Endothelial cell of hepatic sinusoid (primary cell): ENCODE measurements around the gene WWTR1.

Source experiments
- in situ Hi-C: cut with HindIII; loops from 2 replicates; pipeline ENCODE4 v1.10.0; 2017; ENCODE audit warnings: low sequenced_read_pairs

WWTR1 gene

GRCh38 chr3:149657926-149658743, at the start of gene WWTR1:
Gene WWTR1 (minus strand): TSS chr3:149658025. CDS start chr3:149657306, 719 bp downstream.
- in situ Hi-C loops = no loop called here

DNA sequence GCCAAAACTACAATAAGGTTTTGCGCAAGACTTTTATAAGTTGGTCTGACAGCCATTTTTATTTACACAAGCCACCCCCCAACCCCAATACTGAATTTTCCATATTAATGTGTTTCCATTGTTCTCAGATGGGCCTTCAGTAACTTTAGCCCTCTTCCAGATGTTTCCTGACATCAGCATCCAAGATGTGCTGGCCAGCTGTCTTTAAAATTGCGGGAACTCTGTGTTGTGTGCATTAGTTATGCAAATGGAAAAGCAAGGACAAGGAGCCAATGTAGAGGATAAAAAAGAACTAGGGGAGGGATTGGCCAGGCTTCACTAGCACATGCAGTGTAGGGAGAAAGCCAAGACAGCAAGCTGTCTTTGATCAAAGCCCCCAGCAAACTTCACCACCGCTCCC, 49.1 kb upstream of the WWTR1 start:
- in situ Hi-C loops = no loop called here

DNA sequence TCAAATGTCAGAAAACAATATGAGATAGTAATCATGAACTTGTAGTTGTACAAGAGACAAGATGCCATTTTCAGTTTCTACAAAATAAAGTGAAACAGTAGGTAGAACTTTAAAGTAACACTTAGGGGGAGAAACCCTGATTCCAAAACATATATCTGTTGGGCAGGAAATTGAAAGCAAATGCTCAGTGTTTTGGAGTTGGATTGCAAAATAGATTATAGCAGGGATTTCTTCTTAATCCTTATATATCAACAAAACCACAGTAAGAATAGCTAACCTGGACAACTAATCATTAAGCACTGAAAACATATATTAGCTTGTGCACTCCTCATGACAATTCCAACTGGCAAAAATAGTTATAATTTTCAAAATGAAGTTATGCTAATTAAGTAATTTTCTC, 47.6 kb upstream of the WWTR1 start:
- in situ Hi-C loops = no loop called here

- in situ Hi-C loops = no loop called here
These were observed 45.6 kb upstream of the WWTR1 start for GRCh38 chr3:149703466-149703865.

GRCh38 chr3:149702691-149703441, 45.0 kb upstream of the WWTR1 start:
- in situ Hi-C loops = no loop called here

GRCh38 chr3:149701977-149702350, 44.1 kb upstream of the WWTR1 start:
- in situ Hi-C loops = no loop called here

GRCh38 chr3:149701206-149701976, 43.6 kb upstream of the WWTR1 start:
- in situ Hi-C loops = no loop called here

- in situ Hi-C loops = no loop called here
These were observed 30.4 kb upstream of the WWTR1 start for GRCh38 chr3:149688122-149688757.

DNA sequence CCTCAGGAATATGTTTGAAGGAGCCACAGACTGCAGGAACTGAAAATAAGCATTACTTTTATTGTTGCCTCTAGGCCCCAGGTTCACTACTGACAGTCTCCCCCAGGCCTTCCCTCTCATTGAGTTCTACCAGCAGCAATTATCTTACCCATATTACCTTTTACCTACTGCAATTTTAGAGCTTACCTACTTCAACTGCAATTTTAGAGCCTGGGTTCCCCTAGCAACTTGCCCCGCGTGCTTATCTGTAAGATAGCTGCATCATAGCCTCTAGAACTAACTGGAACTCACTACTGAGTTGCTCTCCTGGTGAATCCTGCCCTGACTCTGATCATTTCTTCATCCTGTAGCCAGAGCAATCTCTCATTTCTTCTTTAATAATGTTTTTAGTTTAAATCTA, 29.2 kb upstream of the WWTR1 start:
- in situ Hi-C loops = no loop called here

DNA sequence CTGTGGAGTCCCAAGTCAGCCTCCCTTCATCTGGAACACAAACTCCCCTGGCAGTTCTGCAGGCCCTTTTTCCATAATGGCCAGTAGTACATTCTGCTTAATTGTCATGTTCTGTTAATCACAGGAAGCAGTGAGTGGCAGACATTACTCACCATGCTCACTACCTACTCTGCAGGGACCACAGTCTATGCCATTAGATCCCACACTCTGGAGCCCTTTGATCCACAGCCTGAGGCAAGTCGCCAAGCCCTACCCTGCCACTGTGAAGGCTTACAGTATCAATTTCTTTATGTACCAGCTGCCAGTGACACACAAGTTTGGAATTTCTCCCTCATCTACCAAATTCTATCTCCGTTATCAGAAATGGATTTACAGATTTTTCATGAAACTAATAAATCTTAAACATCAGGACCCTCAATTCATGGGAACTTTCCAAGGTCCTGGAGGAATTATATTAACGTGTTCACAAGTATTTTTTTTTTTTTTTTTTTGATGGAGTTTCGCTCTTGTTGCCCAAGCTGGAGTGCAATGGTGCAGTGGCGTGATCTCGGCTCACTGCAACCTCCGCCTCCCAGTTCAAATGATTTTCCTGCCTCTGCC, 20.6 kb upstream of the WWTR1 start:
- in situ Hi-C loops = no loop called here

- in situ Hi-C loops = no loop called here
These were observed 15.6 kb upstream of the WWTR1 start for GRCh38 chr3:149673393-149673792.

DNA sequence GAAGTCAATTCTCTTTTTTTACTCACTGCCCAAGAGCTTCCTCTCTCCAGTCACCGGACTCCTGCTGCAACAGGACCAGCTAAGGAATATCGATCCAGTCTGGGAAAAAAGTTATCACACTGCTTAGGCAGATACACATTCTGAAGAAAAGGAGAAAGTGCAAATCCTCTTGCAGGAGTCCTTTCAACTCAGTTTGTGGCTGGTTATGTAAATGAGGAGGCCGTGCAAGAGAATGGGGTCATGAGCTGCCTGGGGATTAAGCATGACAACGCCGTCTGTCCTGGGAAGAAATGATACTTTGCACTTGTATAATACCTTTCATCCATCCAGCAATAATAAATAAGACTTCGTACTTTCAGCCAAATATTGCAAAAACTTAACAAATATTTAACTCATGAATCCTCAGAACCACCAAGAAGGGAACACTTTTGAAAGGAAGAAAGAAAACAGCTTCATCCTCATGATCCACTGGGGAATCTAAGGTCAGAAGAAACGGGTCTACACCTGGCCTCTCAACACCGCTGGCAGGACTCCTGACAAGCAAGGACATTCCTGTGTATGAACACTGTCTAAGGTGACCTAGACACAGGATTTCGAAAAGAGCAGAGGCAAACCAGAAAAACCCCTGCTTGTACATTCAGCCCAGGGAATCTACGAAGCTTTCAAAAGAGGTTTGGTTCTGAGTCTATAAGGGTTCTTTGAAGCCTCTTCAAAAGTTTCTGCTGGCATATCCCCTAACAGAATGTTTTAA, 13.1 kb upstream of the WWTR1 start:
- in situ Hi-C loops = no loop called here

DNA sequence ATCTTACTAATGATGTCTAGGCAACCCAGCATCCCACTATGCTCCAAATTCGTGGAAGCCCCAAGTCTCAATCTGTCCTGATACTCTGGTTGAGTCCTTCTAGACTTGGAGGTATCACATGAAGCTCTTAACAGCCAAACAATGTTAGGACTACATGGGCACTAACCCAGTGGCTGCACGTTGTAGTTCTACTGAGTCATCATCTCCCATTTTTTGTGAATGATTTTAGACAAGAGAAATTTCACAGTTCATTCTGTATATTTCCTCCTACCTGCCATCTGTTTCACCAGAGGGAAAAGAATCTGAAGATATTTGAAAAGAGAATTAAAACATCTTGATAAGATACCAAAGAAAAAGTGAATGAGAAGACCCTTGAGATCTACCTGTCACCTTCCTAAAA, 9.8 kb upstream of the WWTR1 start:
- in situ Hi-C loops = no loop called here

DNA sequence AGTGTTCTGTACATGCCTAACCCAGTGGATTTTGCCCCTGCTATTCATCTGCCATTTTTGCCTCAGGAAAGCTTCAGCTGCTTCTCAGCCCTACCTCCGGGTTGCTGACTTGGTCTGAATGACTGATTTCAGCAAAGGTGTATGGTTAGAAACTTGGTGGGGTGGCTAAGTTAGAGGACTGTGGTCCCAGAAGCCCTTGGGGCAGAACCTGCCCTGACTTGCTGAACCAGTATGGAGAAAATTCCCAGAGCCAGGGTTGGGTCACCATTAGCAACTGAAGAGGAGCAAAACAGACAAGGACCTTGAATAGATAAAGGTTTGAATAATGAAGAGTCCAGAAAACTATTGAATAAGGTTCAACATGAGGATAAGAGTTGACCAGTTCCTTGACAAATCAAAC, 6.1 kb upstream of the WWTR1 start:
- in situ Hi-C loops = loop anchor here (5.0 kb wide), 2 partner anchors 53 to 57 kb away; no protein-coding TSS in a partner anchor

- in situ Hi-C loops = loop anchor here (5.0 kb wide), 2 partner anchors 55 kb away; no protein-coding TSS in a partner anchor
These were observed 4.5 kb upstream of the WWTR1 start for GRCh38 chr3:149662240-149662887.

DNA sequence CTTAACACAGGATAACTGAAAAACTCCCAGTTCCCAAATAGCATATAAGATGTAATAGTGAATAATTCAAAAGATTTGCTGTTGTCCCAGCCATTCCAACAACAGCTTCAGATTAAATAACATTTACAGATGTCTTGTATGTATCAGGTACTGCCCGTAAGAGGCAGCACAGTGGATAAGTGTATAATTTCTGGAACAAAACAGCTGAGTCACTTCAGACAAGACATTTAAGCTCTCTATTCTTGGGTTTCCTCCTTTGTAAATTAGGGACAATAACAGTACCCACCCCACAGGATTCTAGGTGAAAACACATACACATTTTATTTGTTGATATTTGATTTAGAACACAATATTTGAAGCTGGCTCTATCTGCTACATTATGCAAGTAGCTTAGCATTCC, 2.6 kb upstream of the WWTR1 start:
- in situ Hi-C loops = loop anchor here (5.0 kb wide), 2 partner anchors 53 to 57 kb away; no protein-coding TSS in a partner anchor

DNA sequence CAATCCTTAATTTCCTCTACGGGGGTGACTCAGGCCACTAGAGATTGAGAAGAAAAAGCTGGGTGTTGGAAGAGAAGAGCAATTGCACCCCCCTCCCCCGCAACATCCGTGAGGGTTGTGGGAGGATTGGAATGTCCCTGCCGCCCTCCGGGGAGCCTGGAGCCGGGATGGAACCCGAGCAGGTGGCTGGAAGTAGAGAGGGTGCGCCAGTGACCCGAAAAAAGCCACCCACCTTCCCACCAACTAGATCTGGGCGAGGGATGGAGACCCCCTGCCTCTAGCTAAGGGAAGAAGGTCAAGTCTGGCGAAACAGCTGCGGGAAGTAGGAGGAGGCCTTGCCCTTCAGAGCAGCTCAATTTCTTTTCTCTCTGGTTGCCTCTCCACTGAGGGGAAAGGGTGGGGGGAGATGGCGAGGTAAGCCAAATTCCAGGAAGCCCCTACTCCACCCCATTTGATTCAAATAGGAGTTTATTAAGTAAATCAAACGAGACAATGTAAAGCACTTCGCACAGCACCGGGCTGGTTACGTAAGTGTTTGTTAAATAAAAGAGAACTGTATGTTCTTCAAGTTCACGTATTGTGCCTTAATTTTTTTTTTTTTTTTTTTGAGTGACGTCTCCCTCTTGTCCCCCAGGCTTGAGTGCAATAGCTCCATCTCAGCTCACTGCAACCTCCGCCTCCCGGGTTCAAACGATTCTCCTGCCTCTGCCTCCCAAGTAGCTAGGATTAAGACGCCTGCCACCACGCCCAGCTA, 1.1 kb upstream of the WWTR1 start:
- in situ Hi-C loops = no loop called here

DNA sequence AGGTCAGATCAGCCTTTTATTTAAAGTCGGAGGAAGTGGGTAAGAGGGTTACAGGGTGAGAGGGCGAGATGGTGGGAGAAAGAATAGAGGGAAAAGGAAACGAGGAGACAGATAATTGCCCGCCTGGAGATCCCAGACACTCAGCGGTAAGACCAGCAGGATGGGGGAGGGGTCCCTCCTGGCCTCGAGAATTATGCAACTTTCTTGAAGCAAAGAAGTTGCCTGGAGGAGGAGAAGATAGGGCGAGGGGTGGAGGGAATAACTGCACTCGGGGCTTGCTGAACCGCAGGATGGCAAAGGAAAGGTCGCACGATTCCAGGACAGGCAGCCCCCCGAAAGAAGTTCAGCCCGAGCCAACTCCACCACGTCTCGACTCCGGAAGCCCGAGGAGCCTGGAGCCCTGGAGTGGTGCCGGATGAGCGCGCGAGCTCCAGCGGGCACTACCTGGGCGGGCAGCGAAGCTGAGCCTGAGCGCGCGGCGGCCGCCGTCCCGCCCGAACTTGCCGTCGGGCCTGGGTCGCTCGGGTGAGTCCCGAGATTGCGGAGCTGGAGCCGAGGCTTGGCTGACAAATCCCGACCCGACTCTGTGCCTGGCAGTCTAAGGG, 402 bp downstream of the WWTR1 start:
- in situ Hi-C loops = no loop called here
